A549 (cell line): ENCODE results near the gene SRSF7.

Experiments used
- CTCF ChIP-seq: fragments of >200 bp; sonication (Bioruptor Twin); formaldehyde crosslinking; IDR thresholded peaks from 3 replicates; pipeline ENCODE4 v1.5.1; 2016
- EP300 ChIP-seq, 2 experiments: fragments of >200 bp; sonication (Bioruptor Twin); formaldehyde crosslinking; IDR thresholded peaks; 2 replicates in 1 of 2; 3 replicates in 1 of 2; pipeline ENCODE4 v1.6.1; 2016 to 2017
- MAX ChIP-seq: IDR thresholded peaks from 2 replicates; pipeline ENCODE4 v1.6.1; 2012
- POLR2A ChIP-seq: IDR thresholded peaks from 2 replicates; pipeline ENCODE4 v1.6.1; 2012; ENCODE audit warnings: mild to moderate bottlenecking, low read length
- RCOR1 ChIP-seq: fragments of 150-350 bp; IDR thresholded peaks from 2 replicates; pipeline ENCODE4 v1.6.1; 2014; ENCODE audit warnings: antibody characterized with exemption, low read length, low read depth

GRCh38 chr2:38701542-38701941 lies 49.6 kb downstream of the SRSF7 start:
- TF ChIP-seq RCOR1 (no peak), CTCF (no peak), EP300 (IDR thresholded peaks at IDR 0.05) (no peak), POLR2A (no peak), MAX (no peak)
